ENCODE results near the gene GATAD2A. TPM values are rescaled to one million over a fixed set of nuclear protein-coding genes. Genes with fewer than 3 reads are reported as not detected.

Gene GATAD2A
- total RNA-seq, 1 experiment from 2014 or later, result 126 TPM

DNA sequence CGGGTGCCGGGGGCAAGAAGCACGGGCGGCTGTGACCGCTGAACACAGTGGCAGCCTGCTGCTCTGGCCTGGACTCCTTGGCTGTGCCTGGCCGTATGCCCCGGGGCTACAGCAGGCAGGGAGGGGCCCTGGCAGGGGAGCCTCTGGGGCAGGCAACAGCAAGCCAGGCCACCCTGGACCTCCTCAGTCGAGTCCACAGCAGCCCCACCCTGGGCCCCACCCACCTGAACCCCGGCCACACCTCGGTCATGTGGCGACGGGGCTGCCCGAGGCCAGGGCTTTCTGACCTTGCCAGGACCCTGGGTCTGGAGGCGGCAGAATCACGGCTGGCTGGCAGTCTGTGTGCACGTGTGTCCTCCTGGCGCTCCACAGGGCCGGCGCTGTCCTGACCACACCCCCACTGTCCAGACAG, 141.3 kb downstream of the GATAD2A start:
- ChIA-PET POLR2A (no interaction called here), CTCF (no interaction called here)
- no peak for DNase-seq
- H3K27ac Mint-ChIP-seq (ENCODE audit: unreplicated experiment), result no peak overlapping the region
- intact Hi-C loops (cut with micrococcal nuclease; ENCODE audit: unreplicated experiment), result no loop called here
- Histone ChIP-seq H3K36me3 (ENCODE audit: control insufficient read depth, insufficient read depth, low read length) (no peaks in the 10 kb centered on the region), H3K9me3 (no peaks in the 10 kb centered on the region), H3K4me1 (no peaks in the 10 kb centered on the region), H3K4me3 (ENCODE audit: low read depth, low read length) (no peak overlapping the region), H3K27me3 (replicated peaks; ENCODE audit: control insufficient read depth, insufficient read depth, low read length) (no peaks in the 10 kb centered on the region)
- TF ChIP-seq CTCF (IDR thresholded peaks at IDR 0.05; ENCODE audit: insufficient read depth in 1 of 2, low read depth in 1 of 2, low read length in 1 of 2, severe bottlenecking in 1 of 2, unreplicated experiment in 1 of 2), result no peak
- no TSS peak for BruUV-seq (replicated peaks)
- H3K36me3 Mint-ChIP-seq (ENCODE audit: insufficient read depth, unreplicated experiment), result no peaks in the 10 kb centered on the region
- peaks cover 4% of the 10 kb centered on the region for H3K27me3 Mint-ChIP-seq (ENCODE audit: insufficient read depth, unreplicated experiment)
- H3K9me3 Mint-ChIP-seq (ENCODE audit: unreplicated experiment), result no peaks in the 10 kb centered on the region
- H3K4me1 Mint-ChIP-seq (ENCODE audit: low read depth, unreplicated experiment), result no peaks in the 10 kb centered on the region
- H3K4me3 Mint-ChIP-seq (ENCODE audit: unreplicated experiment), result no peak overlapping the region

- no peaks in the 10 kb centered on the region for H3K9me3 ChIP-seq
- Mint-ChIP-seq H3K4me1 (ENCODE audit: low read depth, unreplicated experiment) (no peaks in the 10 kb centered on the region), H3K27me3 (ENCODE audit: insufficient read depth, unreplicated experiment) (peaks cover 4% of the 10 kb centered on the region), H3K9me3 (ENCODE audit: unreplicated experiment) (no peaks in the 10 kb centered on the region), H3K36me3 (ENCODE audit: insufficient read depth, unreplicated experiment) (no peaks in the 10 kb centered on the region), H3K27ac (ENCODE audit: unreplicated experiment) (no peak overlapping the region), H3K4me3 (ENCODE audit: unreplicated experiment) (no peak overlapping the region)
- POLR2A ChIA-PET, result no interaction called here
- BruUV-seq (replicated peaks), result no TSS peak
- no peak overlapping the region for H3K4me3 ChIP-seq (ENCODE audit: low read depth, low read length)
- no peaks in the 10 kb centered on the region for H3K36me3 ChIP-seq (ENCODE audit: control insufficient read depth, insufficient read depth, low read length)
- intact Hi-C loops (cut with micrococcal nuclease; ENCODE audit: unreplicated experiment), result no loop called here
- no peaks in the 10 kb centered on the region for H3K27me3 ChIP-seq (replicated peaks; ENCODE audit: control insufficient read depth, insufficient read depth, low read length)
- CTCF ChIA-PET, result no interaction called here
- H3K4me1 ChIP-seq, result no peaks in the 10 kb centered on the region
- no peak for TF ChIP-seq CTCF (IDR thresholded peaks at IDR 0.05; ENCODE audit: insufficient read depth in 1 of 2, low read depth in 1 of 2, low read length in 1 of 2, severe bottlenecking in 1 of 2, unreplicated experiment in 1 of 2)
- no peak for DNase-seq
Observed at GRCh38 chr19:19547674-19548336, 142.3 kb downstream of the GATAD2A start.

DNA sequence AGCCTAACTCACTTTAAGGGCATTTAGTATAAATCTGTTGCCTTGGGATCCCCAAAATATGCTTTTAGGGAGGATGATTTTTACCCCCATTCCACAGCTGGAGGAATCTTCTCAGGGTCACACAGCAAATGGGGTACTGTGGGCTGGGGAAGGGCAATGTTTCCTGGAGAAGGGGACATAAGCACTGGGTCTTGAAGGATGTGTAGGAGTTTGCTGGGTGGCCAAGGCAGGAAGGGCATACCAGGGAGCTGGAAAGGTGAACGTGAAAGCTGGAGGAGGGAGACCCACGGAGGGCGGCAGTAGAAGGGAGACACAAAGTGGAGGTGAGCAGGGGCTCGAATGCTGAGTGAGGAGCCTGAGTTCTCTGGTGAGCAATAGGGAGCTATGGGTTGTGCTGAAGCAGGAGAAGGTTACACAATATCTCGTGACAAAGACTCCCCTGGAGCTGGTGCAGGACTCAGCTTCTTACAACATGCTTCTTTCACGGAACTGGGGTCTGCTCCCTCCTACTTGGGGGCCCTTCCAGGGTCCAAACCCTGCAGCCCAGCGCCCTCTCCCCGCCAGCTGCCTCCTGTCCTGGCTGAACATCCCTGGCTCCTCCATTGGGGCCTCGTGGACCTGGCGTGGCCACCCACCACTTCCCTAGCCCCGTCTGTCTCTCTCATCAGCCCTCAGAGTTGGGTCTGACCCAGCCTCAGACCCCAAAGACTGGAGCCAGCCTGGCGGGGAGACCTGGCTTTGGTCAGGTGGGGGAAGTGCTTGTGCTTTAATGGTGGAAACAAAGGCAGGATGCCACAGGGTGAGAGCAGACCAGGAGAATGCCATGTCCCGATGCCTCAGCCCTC, 143.7 kb downstream of the GATAD2A start:
- POLR2A ChIA-PET, result no interaction called here
- BruUV-seq (replicated peaks), result no TSS peak

More for the DNA sequence above, 143.7 kb downstream of the GATAD2A start:
- H3K9me3 Mint-ChIP-seq (ENCODE audit: unreplicated experiment), result no peaks in the 10 kb centered on the region
- H3K27ac Mint-ChIP-seq (ENCODE audit: unreplicated experiment), result no peak overlapping the region
- peaks cover 4% of the 10 kb centered on the region for H3K27me3 Mint-ChIP-seq (ENCODE audit: insufficient read depth, unreplicated experiment)
- no peaks in the 10 kb centered on the region for H3K27me3 ChIP-seq (replicated peaks; ENCODE audit: control insufficient read depth, insufficient read depth, low read length)
- no peaks in the 10 kb centered on the region for H3K4me1 Mint-ChIP-seq (ENCODE audit: low read depth, unreplicated experiment)
- no peak for DNase-seq
- intact Hi-C loops (cut with micrococcal nuclease; ENCODE audit: unreplicated experiment), result no loop called here
- H3K36me3 Mint-ChIP-seq (ENCODE audit: insufficient read depth, unreplicated experiment), result no peaks in the 10 kb centered on the region
- H3K36me3 ChIP-seq (ENCODE audit: control insufficient read depth, insufficient read depth, low read length), result no peaks in the 10 kb centered on the region
- CTCF ChIA-PET, result no interaction called here
- H3K4me3 ChIP-seq (ENCODE audit: low read depth, low read length), result no peak overlapping the region
- no peaks in the 10 kb centered on the region for H3K4me1 ChIP-seq
- TF ChIP-seq CTCF (IDR thresholded peaks at IDR 0.05; ENCODE audit: insufficient read depth in 1 of 2, low read depth in 1 of 2, low read length in 1 of 2, severe bottlenecking in 1 of 2, unreplicated experiment in 1 of 2), result no peak
- H3K9me3 ChIP-seq, result no peaks in the 10 kb centered on the region
- no peak overlapping the region for H3K4me3 Mint-ChIP-seq (ENCODE audit: unreplicated experiment)
